ENCODE measurements around the gene CD19. TPM values are rescaled to one million over a fixed set of nuclear protein-coding genes. Genes with fewer than 3 reads are reported as not detected.

CD19 gene
- total and polyA plus RNA-seq, 9 donors = 0.40 to 2.5 (median 1.1) TPM; not detected in 1

- no peaks in the 10 kb centered on the region for H3K27me3 ChIP-seq
- H3K9me3 ChIP-seq = no peaks in the 10 kb centered on the region
- no peak overlapping the region for H3K4me3 ChIP-seq
- no peaks in the 10 kb centered on the region for H3K4me1 ChIP-seq (ENCODE audit: insufficient read depth)
- TF ChIP-seq POLR2A (IDR thresholded peaks at IDR 0.05) = no peak
- no peak for TF ChIP-seq EP300 (IDR thresholded peaks at IDR 0.05)
- TF ChIP-seq, protein P1, sequence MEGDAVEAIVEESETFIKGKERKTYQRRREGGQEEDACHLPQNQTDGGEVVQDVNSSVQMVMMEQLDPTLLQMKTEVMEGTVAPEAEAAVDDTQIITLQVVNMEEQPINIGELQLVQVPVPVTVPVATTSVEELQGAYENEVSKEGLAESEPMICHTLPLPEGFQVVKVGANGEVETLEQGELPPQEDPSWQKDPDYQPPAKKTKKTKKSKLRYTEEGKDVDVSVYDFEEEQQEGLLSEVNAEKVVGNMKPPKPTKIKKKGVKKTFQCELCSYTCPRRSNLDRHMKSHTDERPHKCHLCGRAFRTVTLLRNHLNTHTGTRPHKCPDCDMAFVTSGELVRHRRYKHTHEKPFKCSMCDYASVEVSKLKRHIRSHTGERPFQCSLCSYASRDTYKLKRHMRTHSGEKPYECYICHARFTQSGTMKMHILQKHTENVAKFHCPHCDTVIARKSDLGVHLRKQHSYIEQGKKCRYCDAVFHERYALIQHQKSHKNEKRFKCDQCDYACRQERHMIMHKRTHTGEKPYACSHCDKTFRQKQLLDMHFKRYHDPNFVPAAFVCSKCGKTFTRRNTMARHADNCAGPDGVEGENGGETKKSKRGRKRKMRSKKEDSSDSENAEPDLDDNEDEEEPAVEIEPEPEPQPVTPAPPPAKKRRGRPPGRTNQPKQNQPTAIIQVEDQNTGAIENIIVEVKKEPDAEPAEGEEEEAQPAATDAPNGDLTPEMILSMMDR (IDR thresholded peaks at IDR 0.05) = no peak
- intact Hi-C loops (cut with DNase I) = loop anchor here in 2 of 4 donors (2.0 to 10.0 kb wide), 2 partner anchors 15 to 105 kb away; partner anchors contain the start of gene ATXN2L (in 1 of the 2)
- DNase-seq = no peak
- H3K36me3 ChIP-seq = no peaks in the 10 kb centered on the region
- 83 to 94% (median 83%) methylated on average over 3 of the region's 3 CpGs for WGBS, 3 donors
- H3K27ac ChIP-seq = no peak overlapping the region
Observed at GRCh38 chr16:28930203-28930602, 1.6 kb upstream of the CD19 start.

- intact Hi-C loops (cut with DNase I) = loop anchor here in 2 of 4 donors (2.0 to 10.0 kb wide), 2 partner anchors 16 to 106 kb away; partner anchors contain the start of gene ATXN2L (in 1 of the 2)
- Histone ChIP-seq H3K4me1 (ENCODE audit: insufficient read depth) (no peaks in the 10 kb centered on the region), H3K27me3 (no peaks in the 10 kb centered on the region), H3K36me3 (no peaks in the 10 kb centered on the region), H3K9me3 (no peaks in the 10 kb centered on the region), H3K27ac (no peak overlapping the region), H3K4me3 (no peak overlapping the region)
- TF ChIP-seq, protein P1 (IDR thresholded peaks at IDR 0.05) = no peak
- no peak for TF ChIP-seq EP300 (IDR thresholded peaks at IDR 0.05)
- TF ChIP-seq POLR2A (IDR thresholded peaks at IDR 0.05) = no peak
- WGBS, 3 donors = 81 to 88% (median 83%) methylated on average over 3 of the region's 3 CpGs
- DNase-seq = no peak
Observed at GRCh38 chr16:28930652-28931051, 1.1 kb upstream of the CD19 start.

- WGBS, 3 donors = 74 to 82% (median 78%) methylated on average over 20 of the region's 20 CpGs
- Histone ChIP-seq H3K4me1 (ENCODE audit: insufficient read depth) (peaks cover 5% of the 10 kb centered on the region), H3K27ac (no peak overlapping the region), H3K36me3 (no peaks in the 10 kb centered on the region), H3K4me3 (no peak overlapping the region), H3K27me3 (no peaks in the 10 kb centered on the region), H3K9me3 (no peaks in the 10 kb centered on the region)
- DNase-seq = no peak
- intact Hi-C loops (cut with DNase I) = loop anchor here in 1 of 4 donors (10.0 kb wide), 1 partner anchor 108 kb away; the partner anchor contains the start of gene ATXN2L
- TF ChIP-seq EP300 (IDR thresholded peaks at IDR 0.05) (no peak), POLR2A (IDR thresholded peaks at IDR 0.05) (no peak)
- TF ChIP-seq, protein P1 (IDR thresholded peaks at IDR 0.05) = no peak
Observed at GRCh38 chr16:28932339-28933141, 769 bp downstream of the CD19 start.

DNA sequence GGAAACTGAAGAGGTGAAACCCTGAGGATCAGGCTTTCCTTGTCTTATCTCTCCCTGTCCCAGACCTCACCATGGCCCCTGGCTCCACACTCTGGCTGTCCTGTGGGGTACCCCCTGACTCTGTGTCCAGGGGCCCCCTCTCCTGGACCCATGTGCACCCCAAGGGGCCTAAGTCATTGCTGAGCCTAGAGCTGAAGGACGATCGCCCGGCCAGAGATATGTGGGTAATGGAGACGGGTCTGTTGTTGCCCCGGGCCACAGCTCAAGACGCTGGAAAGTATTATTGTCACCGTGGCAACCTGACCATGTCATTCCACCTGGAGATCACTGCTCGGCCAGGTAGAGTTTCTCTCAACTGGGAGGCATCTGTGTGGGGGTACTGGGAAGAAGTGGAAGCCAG is 1.4 kb downstream of the CD19 start:
- no peak for DNase-seq
- H3K4me1 ChIP-seq (ENCODE audit: insufficient read depth) = peaks cover 5% of the 10 kb centered on the region
- H3K27ac ChIP-seq = no peak overlapping the region
- 79 to 87% (median 81%) methylated on average over 8 of the region's 8 CpGs for WGBS, 3 donors
- H3K9me3 ChIP-seq = no peaks in the 10 kb centered on the region
- intact Hi-C loops (cut with DNase I) = loop anchor here in 1 of 4 donors (10.0 kb wide), 1 partner anchor 108 kb away; the partner anchor contains the start of gene ATXN2L
- H3K27me3 ChIP-seq = no peaks in the 10 kb centered on the region
- no peak for TF ChIP-seq EP300 (IDR thresholded peaks at IDR 0.05)
- TF ChIP-seq POLR2A (IDR thresholded peaks at IDR 0.05) = no peak
- TF ChIP-seq, protein P1 (IDR thresholded peaks at IDR 0.05) = no peak
- no peak overlapping the region for H3K4me3 ChIP-seq
- H3K36me3 ChIP-seq = no peaks in the 10 kb centered on the region
